GM18520 (cell line): ENCODE data around the gene GRAMD2A.

ENCODE experiments used
- ATAC-seq: cut with Tn5 transposase; IDR thresholded peaks from one replicate; pipeline ENCODE4 v1.9.1; 2021; ENCODE audit not compliant: unreplicated experiment

Gene GRAMD2A

GRCh38 chr15:72197460-72198355 lies at the start of gene GRAMD2A:
Gene GRAMD2A (minus strand): TSS chr15:72197787.
- no peak for ATAC-seq

GRCh38 chr15:72242775-72243370 lies 45.3 kb upstream of the GRAMD2A start:
- no peak for ATAC-seq

- ATAC-seq: no peak
Measured at GRCh38 chr15:72239652-72240051, 42.1 kb upstream of the GRAMD2A start.

- no peak for ATAC-seq
Measured at GRCh38 chr15:72238586-72238985, 41.0 kb upstream of the GRAMD2A start.

- no peak for ATAC-seq
Measured at GRCh38 chr15:72237853-72238224, 40.3 kb upstream of the GRAMD2A start.

- peak; percentile 66 for ATAC-seq
Measured at GRCh38 chr15:72237029-72237852, 39.7 kb upstream of the GRAMD2A start.

- ATAC-seq: no peak
Measured at GRCh38 chr15:72236381-72237003, 38.9 kb upstream of the GRAMD2A start.

- no peak for ATAC-seq
Measured at GRCh38 chr15:72235298-72235697, 37.7 kb upstream of the GRAMD2A start.

GRCh38 chr15:72233769-72234168 lies 36.2 kb upstream of the GRAMD2A start:
- no peak for ATAC-seq

GRCh38 chr15:72231833-72232478 lies 34.4 kb upstream of the GRAMD2A start:
- no peak for ATAC-seq

- peak; percentile 31 for ATAC-seq
Measured at GRCh38 chr15:72231066-72231832, 33.7 kb upstream of the GRAMD2A start, which contains the start of gene PKM. Gene PKM (minus strand): TSS chr15:72231190. CDS start chr15:72219097, 12,093 bp downstream.

- ATAC-seq: no peak
Measured at GRCh38 chr15:72230197-72231065, 32.8 kb upstream of the GRAMD2A start.

- ATAC-seq: no peak
Measured at GRCh38 chr15:72229947-72230196, 32.3 kb upstream of the GRAMD2A start.

GRCh38 chr15:72229076-72229946 lies 31.7 kb upstream of the GRAMD2A start:
- no peak for ATAC-seq

- ATAC-seq: no peak
Measured at GRCh38 chr15:72227720-72228119, 30.1 kb upstream of the GRAMD2A start.

GRCh38 chr15:72227192-72227586 lies 29.6 kb upstream of the GRAMD2A start:
- ATAC-seq: no peak

GRCh38 chr15:72223278-72223677 lies 25.7 kb upstream of the GRAMD2A start:
- ATAC-seq: no peak

GRCh38 chr15:72222393-72222792 lies 24.8 kb upstream of the GRAMD2A start:
- ATAC-seq: no peak
